HG03521 (cell line): ENCODE data around the gene LPAR1.
"Not testable (repeated sequence)": the region's sequence is repeated elsewhere in the genome, so short reads cannot be mapped to it uniquely, and the experiment has no call there.

Experiments used
- ATAC-seq: cut with Tn5 transposase; IDR thresholded peaks from one replicate; pipeline ENCODE4 v1.9.1; 2021; ENCODE audit warnings: mild to moderate bottlenecking, moderate library complexity; ENCODE audit not compliant: unreplicated experiment

Gene LPAR1

GRCh38 chr9:110835404-110835803 is 202.9 kb downstream of the LPAR1 start:
- no peak for ATAC-seq

DNA sequence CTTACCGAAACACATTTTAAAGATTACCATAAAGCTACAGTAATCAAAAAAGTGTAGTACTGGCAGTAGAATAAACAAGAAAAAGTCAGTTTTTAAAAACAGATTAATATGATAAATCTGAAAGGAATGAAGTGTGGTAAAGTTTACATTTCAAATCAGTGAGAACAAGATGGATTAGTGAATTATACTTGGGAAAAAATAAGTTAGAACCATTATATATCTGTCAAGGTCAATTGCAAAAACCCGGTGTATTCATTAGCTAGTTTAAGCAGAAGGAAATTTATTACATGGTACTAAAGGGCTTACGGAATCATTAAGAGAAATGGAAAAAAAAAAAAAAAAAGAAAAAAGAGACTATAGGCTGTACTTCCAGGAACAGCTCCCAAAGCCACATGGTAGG is 205.3 kb downstream of the LPAR1 start:
- no peak for ATAC-seq

DNA sequence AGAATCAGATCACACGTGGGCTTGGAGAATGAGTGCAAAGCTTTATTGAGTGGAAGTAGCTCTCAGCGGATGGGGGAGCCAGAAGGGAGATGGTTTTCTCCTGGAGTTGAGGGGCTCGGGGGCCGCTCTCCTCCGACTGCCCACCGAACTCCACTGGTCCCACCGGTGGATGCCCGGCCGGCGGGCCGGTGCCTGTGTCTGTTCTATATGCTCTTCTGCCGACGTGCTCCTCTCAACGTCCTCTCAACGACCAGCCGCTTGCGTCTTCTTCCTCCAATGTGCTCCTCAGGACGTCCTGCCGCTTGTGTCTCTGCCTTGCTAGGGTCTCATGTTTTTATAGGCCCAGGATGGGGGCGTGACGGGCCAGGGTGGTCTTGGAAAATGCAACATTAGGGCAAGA is 207.8 kb downstream of the LPAR1 start:
- ATAC-seq, result no peak

DNA sequence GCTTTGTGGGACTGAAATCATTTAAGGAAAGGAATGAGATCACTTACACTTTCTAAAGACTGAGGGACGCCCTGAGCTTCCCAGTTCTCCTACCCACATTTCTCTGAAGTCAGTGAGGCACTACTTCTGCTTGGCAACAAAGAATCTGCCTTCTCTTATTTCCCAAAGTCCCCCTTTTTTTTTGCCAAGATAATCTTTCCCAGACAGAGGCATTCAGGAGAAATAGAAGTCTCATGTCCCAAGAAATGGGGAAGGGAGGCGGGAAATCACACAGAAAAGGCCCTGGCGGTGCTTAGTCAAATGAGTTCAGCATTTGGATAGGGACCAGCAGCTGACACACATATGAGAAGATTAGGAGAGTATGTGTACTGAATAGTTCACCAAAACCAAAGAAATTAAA is 210.0 kb downstream of the LPAR1 start:
- ATAC-seq, result no peak

GRCh38 chr9:110826400-110826799 is 211.9 kb downstream of the LPAR1 start:
- not testable (repeated sequence) for ATAC-seq

GRCh38 chr9:110825950-110826349 is 212.3 kb downstream of the LPAR1 start:
- no peak for ATAC-seq

DNA sequence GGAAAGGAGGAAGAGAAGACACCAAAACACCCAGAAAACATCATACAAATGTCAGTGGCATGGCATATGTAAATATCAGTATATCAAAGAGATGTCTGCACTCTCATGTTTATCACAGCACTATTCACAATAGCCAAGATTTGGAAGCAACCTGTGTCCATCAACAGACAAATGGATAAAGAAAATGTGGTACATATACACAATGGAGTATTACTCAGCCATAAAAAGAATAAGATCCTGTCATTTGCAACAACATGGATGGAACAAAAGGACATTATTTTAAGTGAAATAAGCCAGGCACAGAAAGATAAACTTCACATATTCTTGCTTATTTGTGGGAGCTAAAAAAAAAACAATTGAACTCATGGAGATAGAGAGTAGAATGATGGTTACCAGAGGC is 213.1 kb downstream of the LPAR1 start:
- ATAC-seq, result not testable (repeated sequence)
